Measurements from ENCODE around the gene ADAMTS8.
A peak's percentile ranks its signal among the peaks of the same experiment; 100 is the strongest.

DNA sequence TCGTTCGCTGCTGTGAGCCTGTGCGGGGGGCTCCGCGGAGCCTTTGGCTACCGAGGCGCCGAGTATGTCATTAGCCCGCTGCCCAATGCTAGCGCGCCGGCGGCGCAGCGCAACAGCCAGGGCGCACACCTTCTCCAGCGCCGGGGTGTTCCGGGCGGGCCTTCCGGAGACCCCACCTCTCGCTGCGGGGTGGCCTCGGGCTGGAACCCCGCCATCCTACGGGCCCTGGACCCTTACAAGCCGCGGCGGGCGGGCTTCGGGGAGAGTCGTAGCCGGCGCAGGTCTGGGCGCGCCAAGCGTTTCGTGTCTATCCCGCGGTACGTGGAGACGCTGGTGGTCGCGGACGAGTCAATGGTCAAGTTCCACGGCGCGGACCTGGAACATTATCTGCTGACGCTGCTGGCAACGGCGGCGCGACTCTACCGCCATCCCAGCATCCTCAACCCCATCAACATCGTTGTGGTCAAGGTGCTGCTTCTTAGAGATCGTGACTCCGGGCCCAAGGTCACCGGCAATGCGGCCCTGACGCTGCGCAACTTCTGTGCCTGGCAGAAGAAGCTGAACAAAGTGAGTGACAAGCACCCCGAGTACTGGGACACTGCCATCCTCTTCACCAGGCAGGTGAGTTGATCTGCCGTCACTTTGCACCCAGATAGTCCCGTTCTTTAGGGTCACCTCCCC, 21.0 kb upstream of the ADAMTS8 start:
- TF ChIP-seq, protein P1, sequence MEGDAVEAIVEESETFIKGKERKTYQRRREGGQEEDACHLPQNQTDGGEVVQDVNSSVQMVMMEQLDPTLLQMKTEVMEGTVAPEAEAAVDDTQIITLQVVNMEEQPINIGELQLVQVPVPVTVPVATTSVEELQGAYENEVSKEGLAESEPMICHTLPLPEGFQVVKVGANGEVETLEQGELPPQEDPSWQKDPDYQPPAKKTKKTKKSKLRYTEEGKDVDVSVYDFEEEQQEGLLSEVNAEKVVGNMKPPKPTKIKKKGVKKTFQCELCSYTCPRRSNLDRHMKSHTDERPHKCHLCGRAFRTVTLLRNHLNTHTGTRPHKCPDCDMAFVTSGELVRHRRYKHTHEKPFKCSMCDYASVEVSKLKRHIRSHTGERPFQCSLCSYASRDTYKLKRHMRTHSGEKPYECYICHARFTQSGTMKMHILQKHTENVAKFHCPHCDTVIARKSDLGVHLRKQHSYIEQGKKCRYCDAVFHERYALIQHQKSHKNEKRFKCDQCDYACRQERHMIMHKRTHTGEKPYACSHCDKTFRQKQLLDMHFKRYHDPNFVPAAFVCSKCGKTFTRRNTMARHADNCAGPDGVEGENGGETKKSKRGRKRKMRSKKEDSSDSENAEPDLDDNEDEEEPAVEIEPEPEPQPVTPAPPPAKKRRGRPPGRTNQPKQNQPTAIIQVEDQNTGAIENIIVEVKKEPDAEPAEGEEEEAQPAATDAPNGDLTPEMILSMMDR (IDR thresholded peaks at IDR 0.05; ENCODE audit: extremely low read depth in 1 of 2, insufficient read depth in 1 of 2, low read depth in 1 of 2, low read length in 2 of 2) = no peak
- TF ChIP-seq POLR2A (IDR thresholded peaks at IDR 0.05; ENCODE audit: low read depth, low read length) = no peak
- TF ChIP-seq EZH2 (IDR thresholded peaks at IDR 0.05; ENCODE audit: borderline replicate concordance, low read depth, low read length, severe bottlenecking) = peak; percentile 78
- TF ChIP-seq POLR2AphosphoS5 (IDR thresholded peaks at IDR 0.05; ENCODE audit: insufficient read depth, low read depth, low read length) = no peak

Measured in endothelial cell of umbilical vein (primary cell).